Endothelial cell (in vitro differentiated cells): ENCODE measurements around the gene PRKAB2. TPM values are rescaled to one million over a fixed set of nuclear protein-coding genes. Genes with fewer than 3 reads are reported as not detected.

Source experiments
- DNase-seq: peaks from one replicate; pipeline ENCODE4 v3.0.0; 2021; ENCODE audit warnings: low spot score
- H3K27ac Mint-ChIP-seq: one replicate; pipeline ENCODE4 v1.8.0; 2021; ENCODE audit warnings: mixed read lengths, inconsistent platforms; ENCODE audit not compliant: unreplicated experiment
- H3K27me3 Mint-ChIP-seq: one replicate; pipeline ENCODE4 v1.8.0; 2021; ENCODE audit warnings: mild to moderate bottlenecking, moderate library complexity, mixed read lengths, inconsistent platforms; ENCODE audit not compliant: unreplicated experiment
- H3K36me3 Mint-ChIP-seq: one replicate; pipeline ENCODE4 v1.8.0; 2021; ENCODE audit warnings: mild to moderate bottlenecking, low read depth, mixed read lengths, inconsistent platforms; ENCODE audit not compliant: unreplicated experiment
- H3K4me1 Mint-ChIP-seq: one replicate; pipeline ENCODE4 v1.8.0; 2021; ENCODE audit warnings: mild to moderate bottlenecking, mixed read lengths, inconsistent platforms; ENCODE audit not compliant: unreplicated experiment
- H3K4me3 Mint-ChIP-seq: one replicate; pipeline ENCODE4 v1.8.0; 2021; ENCODE audit warnings: mild to moderate bottlenecking, mixed read lengths, inconsistent platforms; ENCODE audit not compliant: unreplicated experiment
- H3K9me3 Mint-ChIP-seq: one replicate; pipeline ENCODE4 v1.8.0; 2021; ENCODE audit warnings: mixed read lengths, inconsistent platforms; ENCODE audit not compliant: unreplicated experiment
- CTCF ChIP-seq: fragments of 200-600 bp; sonication (generic); IDR thresholded peaks from one replicate; pipeline ENCODE4 v1.5.0; 2021; ENCODE audit warnings: antibody characterized with exemption; ENCODE audit not compliant: unreplicated experiment
- total RNA-seq: library from RNA; stranded (reverse); fragmentation: NEBNext Ultra II Directional; extraction: Animal tissue kit (Norgen Biotek cat#: 25700); gene quantifications from one replicate; pipeline ENCODE4 v1.2.1, GENCODE V29; 2021; ENCODE audit not compliant: unreplicated experiment

PRKAB2 gene
- total RNA-seq, 1 donor from 2014 or later, result 20.0 TPM

- no peak for DNase-seq
- peaks cover 6% of the 10 kb centered on the region for H3K27me3 Mint-ChIP-seq
- no peak overlapping the region for H3K27ac Mint-ChIP-seq
- no peaks in the 10 kb centered on the region for H3K36me3 Mint-ChIP-seq
- no peak for TF ChIP-seq CTCF
- peaks cover 31% of the 10 kb centered on the region for H3K4me1 Mint-ChIP-seq
- H3K9me3 Mint-ChIP-seq, result no peaks in the 10 kb centered on the region
- no peak overlapping the region for H3K4me3 Mint-ChIP-seq
These were observed 66.4 kb downstream of the PRKAB2 start for GRCh38 chr1:147105909-147106308.

Other genes starting within 250 kb of the PRKAB2 start
- 13.7 TPM for gene NBPF12, start 234.1 kb downstream of the PRKAB2 start, total RNA-seq
- 1.6 TPM for gene FMO5, start 52.9 kb upstream of the PRKAB2 start, total RNA-seq
- gene CHD1L, start 70.2 kb upstream of the PRKAB2 start, total RNA-seq, result 88.2 TPM